GM12878 (cell line): ENCODE results near the gene LRFN2. TPM values are rescaled to one million over a fixed set of nuclear protein-coding genes. Genes with fewer than 3 reads are reported as not detected.

Source experiments
- ATAC-seq: fragments of 200-7000 bp; cut with Tn5 transposase; 3 replicates; pipeline ENCODE4 v1.9.1; 2020; ENCODE audit warnings: mild to moderate bottlenecking, moderate library complexity
- BruUV-seq: library from RNA; stranded (reverse); fragments of 400-500 nt; replicated peaks from 2 replicates; lab custom pipeline; 2021; lab: Mats Ljungman, UMichigan
- CTCF ChIA-PET: fragments of 300-600 bp; sonication (Branson Sonifier 250); formaldehyde crosslinking; extraction: SDS; loops from one replicate; lab custom pipeline; 2021; ENCODE audit warnings: inconsistent platforms; lab: Yijun Ruan, JAX
- POLR2A ChIA-PET: fragments of 350-600 bp; formaldehyde crosslinking; extraction: SDS; loops from one replicate; lab custom pipeline; 2021; ENCODE audit warnings: inconsistent platforms; lab: Charles Lee
- RAD21 ChIA-PET: fragments of 300-600 bp; sonication (Branson Sonifier 250); formaldehyde crosslinking; loops from one replicate; lab custom pipeline; 2023; ENCODE audit warnings: antibody characterized with exemption; ENCODE audit not compliant: unreplicated experiment; lab: Charles Lee
- SMC1A ChIA-PET: fragments of 300-600 bp; sonication (Branson Sonifier 250); formaldehyde crosslinking; loops from one replicate; lab custom pipeline; 2023; ENCODE audit not compliant: unreplicated experiment, uncharacterized antibody; lab: Charles Lee
- DNase-seq: peaks from one replicate; pipeline ENCODE4 v3.0.0-alpha.2; 2011; ENCODE audit warnings: low read depth, low spot score
- FAIRE-seq: peaks from 3 replicates; lab custom pipeline; 2011; peaks lifted over from hg19 to GRCh38; lab: Jason Lieb, UNC
- H2AFZ ChIP-seq: 2 replicates; pipeline ENCODE4 v1.6.0; 2011; ENCODE audit warnings: low read depth, low read length, control low read depth; ENCODE audit not compliant: control insufficient read depth
- H3K27ac ChIP-seq: 2 replicates; pipeline ENCODE4 v1.5.1; 2011; ENCODE audit warnings: control low read depth; ENCODE audit not compliant: control insufficient read depth, insufficient read depth
- H3K27me3 ChIP-seq, 2 experiments: replicated peaks in 1 of 2; 2 replicates each; pipeline versions ENCODE4 v1.6.0 to v1.6.1; 2011; ENCODE audit warnings: low read length in 1 of 2; ENCODE audit not compliant: control insufficient read depth in 2 of 2, insufficient read depth in 2 of 2
- H3K36me3 ChIP-seq, 2 experiments: 2 replicates each; pipeline ENCODE4 v1.5.1; 2011; ENCODE audit warnings: low read length in 1 of 2; ENCODE audit not compliant: control insufficient read depth in 2 of 2, insufficient read depth in 2 of 2
- H3K4me1 ChIP-seq: 2 replicates; pipeline ENCODE4 v1.6.1; 2011; ENCODE audit warnings: mild to moderate bottlenecking, low read length, moderate library complexity, mixed read lengths; ENCODE audit not compliant: control insufficient read depth, insufficient read depth
- H3K4me2 ChIP-seq: 2 replicates; pipeline ENCODE4 v1.6.0; 2011; ENCODE audit warnings: control low read depth; ENCODE audit not compliant: control insufficient read depth, insufficient read depth
- H3K4me3 ChIP-seq: fragments of 200-600 bp; sonication (generic); 2 replicates; pipeline ENCODE4 v1.5.1; 2016
- H3K79me2 ChIP-seq: 2 replicates; pipeline ENCODE4 v1.6.0; 2011; ENCODE audit warnings: low read length; ENCODE audit not compliant: control insufficient read depth, insufficient read depth
- H3K9ac ChIP-seq: 2 replicates; pipeline ENCODE4 v1.8.0; 2011; ENCODE audit warnings: low read length, control low read depth, mixed read lengths; ENCODE audit not compliant: control insufficient read depth, insufficient read depth
- H3K9me3 ChIP-seq: replicated peaks from 3 replicates; pipeline ENCODE4 v1.5.1; 2011; ENCODE audit warnings: mild to moderate bottlenecking, low read length; ENCODE audit not compliant: control insufficient read depth, insufficient read depth
- H4K20me1 ChIP-seq: 2 replicates; pipeline ENCODE4 v1.6.0; 2011; ENCODE audit not compliant: control insufficient read depth, insufficient read depth
- ASH2L ChIP-seq: fragments of 300-600, 200-600 bp; sonication (generic); IDR thresholded peaks from 2 replicates; pipeline ENCODE4 v1.6.1; 2017; ENCODE audit warnings: low read depth, mild to moderate bottlenecking, borderline replicate concordance
- CBFB ChIP-seq: IDR thresholded peaks from 2 replicates; pipeline ENCODE4 v1.6.1; 2016; ENCODE audit warnings: antibody characterized with exemption, low read depth
- CREB1 ChIP-seq: IDR thresholded peaks from 2 replicates; pipeline ENCODE4 v1.6.1; 2012; ENCODE audit warnings: low read depth, mild to moderate bottlenecking, inconsistent platforms
- E2F8 ChIP-seq: fragments of 450-650 bp; IDR thresholded peaks from 2 replicates; pipeline ENCODE4 v1.6.1; 2018; ENCODE audit warnings: mild to moderate bottlenecking, low read depth, moderate library complexity; ENCODE audit not compliant: partially characterized antibody
- ELK1 ChIP-seq: IDR thresholded peaks from 2 replicates; pipeline ENCODE4 v1.6.1; 2012; ENCODE audit warnings: low read depth, low read length, improper control_type of control experiment
- JUND ChIP-seq: IDR thresholded peaks from 2 replicates; pipeline ENCODE4 v1.6.1; 2012; ENCODE audit warnings: low read depth, mild to moderate bottlenecking, low read length, improper control_type of control experiment, moderate library complexity
- MEF2B ChIP-seq: fragments of 450-650 bp; IDR thresholded peaks from 2 replicates; pipeline ENCODE4 v1.6.1; 2018; ENCODE audit warnings: mild to moderate bottlenecking, moderate library complexity; ENCODE audit not compliant: partially characterized antibody, poor library complexity, severe bottlenecking
- MTA2 ChIP-seq: fragments of 450-650 bp; IDR thresholded peaks from 2 replicates; pipeline ENCODE4 v1.6.1; 2016; ENCODE audit warnings: low read depth, mild to moderate bottlenecking, moderate library complexity
- ZNF622 ChIP-seq: fragments of 450-650 bp; IDR thresholded peaks from 2 replicates; pipeline ENCODE4 v1.6.1; 2017; ENCODE audit warnings: mild to moderate bottlenecking, inconsistent platforms
- WGBS: methylation state at CpG from one replicate; pipeline ENCODE4 v1.1.6; 2016; ENCODE audit warnings: low lambda C conversion rate; ENCODE audit not compliant: insufficient replicate concordance, insufficient coverage; ENCODE audit errors: missing lambda C conversion rate; 5-methylcytosine and 5-hydroxymethylcytosine counted together
- in situ Hi-C: fragments of 300-500 bp; cut with MboI; formaldehyde crosslinking; loops from 9 replicates; pipeline ENCODE4 v1.14.3; 2018; ENCODE audit warnings: mixed read lengths
- intact Hi-C: fragments of 100-400 bp; cut with micrococcal nuclease; formaldehyde crosslinking; loops from one replicate; pipeline ENCODE4 v1.14.2; 2022; ENCODE audit not compliant: unreplicated experiment
- polyA plus RNA-seq, 11 experiments: library from polyadenylated mRNA; depleted of rRNA in 4 of 11; unstranded in 6 of 11; stranded (reverse) in 5 of 11; fragments of >200 nt; fragmentation: Nextera tagmentation in 4 of 11; fragmentation: Illumina TruSeq in 1 of 11; extraction: Ambion mirVana in 4 of 11; extraction: Trizol in 1 of 11; gene quantifications; 1 replicate in 1 of 11; 2 replicates in 10 of 11; pipeline versions ENCODE4 v1.2.1 to v1.2.3, GENCODE V29; 2011 to 2016; ENCODE audit warnings: inconsistent platforms in 2 of 11, missing spikeins in 2 of 11, low read depth in 1 of 11
- total RNA-seq, 4 experiments: library from RNA; depleted of rRNA in 3 of 4; stranded (reverse); fragments of >200 nt in 3 of 4; fragmentation: Illumina TruSeq in 1 of 4; extraction: Trizol in 1 of 4; gene quantifications; 2 replicates each; pipeline versions ENCODE4 v1.2.1 to v1.2.3, GENCODE V29; 2013 to 2021

Gene LRFN2
- total and polyA plus RNA-seq, 10 of the 15 experiments (the other 5 are each of a cell fraction or from before 2014, with no cell fraction given) = not detected

GRCh38 chr6:40559056-40559455 lies 28.1 kb downstream of the LRFN2 start:
- Histone ChIP-seq H4K20me1 (no peaks in the 10 kb centered on the region), H3K27ac (no peak overlapping the region), H3K9ac (no peak overlapping the region), H3K9me3 (no peaks in the 10 kb centered on the region), H2AFZ (no peak overlapping the region)
- intact Hi-C loops = loop anchor here (10.0 kb wide), 1 partner anchor 286 kb away; no protein-coding TSS in a partner anchor
- TF ChIP-seq MEF2B = no peak
- TF ChIP-seq ELK1 = no peak
- no peak for TF ChIP-seq MTA2
- no peak for TF ChIP-seq JUND
- no peak for TF ChIP-seq ASH2L
- no peak for TF ChIP-seq CREB1
- no peak for TF ChIP-seq ZNF622
- no peak for TF ChIP-seq E2F8
- no peak for TF ChIP-seq CBFB
- TF ChIP-seq, all 136 proteins: peak for 0
- no TSS peak for BruUV-seq
- 35% methylated on average over 4 of the region's 4 CpGs for WGBS
- ChIA-PET POLR2A (no interaction called here), CTCF (no interaction called here), SMC1A (no interaction called here), RAD21 (no interaction called here)
- no peaks in the 10 kb centered on the region; a peak in 1 of 4 replicates for H3K27me3 ChIP-seq
- H3K4me2 ChIP-seq = no peak overlapping the region
- no peaks in the 10 kb centered on the region for H3K36me3 ChIP-seq
- in situ Hi-C loops = no loop called here
- FAIRE-seq (no peak), DNase-seq (no peak), ATAC-seq (no peak)
- H3K79me2 ChIP-seq = no peaks in the 10 kb centered on the region
- H3K4me1 ChIP-seq = no peaks in the 10 kb centered on the region
- no peak overlapping the region for H3K4me3 ChIP-seq
